CD14-positive monocyte (primary cell): ENCODE measurements around the gene ZMYND19. TPM values are rescaled to one million over a fixed set of nuclear protein-coding genes. Genes with fewer than 3 reads are reported as not detected.
"Not testable (repeated sequence)": the region's sequence is repeated elsewhere in the genome, so short reads cannot be mapped to it uniquely, and the experiment has no call there.

Source experiments
- DNase-seq, 3 donors: peaks; one replicate each; pipeline ENCODE4 v3.0.0-alpha.2; 2011 to 2022
- H2AFZ ChIP-seq: 2 replicates; pipeline ENCODE4 v1.6.0; 2012; ENCODE audit warnings: mild to moderate bottlenecking, low read depth, low read length, inconsistent platforms; ENCODE audit not compliant: insufficient read depth, poor library complexity, severe bottlenecking
- H3K27ac ChIP-seq, 2 donors: 1 replicate in 1 of 2; 2 replicates in 1 of 2; pipeline ENCODE4 v1.5.1; 2012 to 2013; ENCODE audit warnings: low read length in 2 of 2, control low read depth in 1 of 2, inconsistent platforms in 1 of 2, low read depth in 1 of 2, mild to moderate bottlenecking in 1 of 2
- H3K27me3 ChIP-seq, 2 donors: one replicate each; pipeline versions ENCODE4 v1.6.0 to v1.6.1; 2011 to 2013; ENCODE audit warnings: low read length in 2 of 2; ENCODE audit not compliant: control insufficient read depth in 2 of 2, insufficient read depth in 2 of 2
- H3K36me3 ChIP-seq, 2 donors: replicated peaks in 1 of 2; 1 replicate in 1 of 2; 2 replicates in 1 of 2; pipeline versions ENCODE4 v1.5.1 to v1.6.1; 2012 to 2013; ENCODE audit warnings: low read length in 2 of 2, control low read depth in 1 of 2, inconsistent platforms in 1 of 2, mild to moderate bottlenecking in 1 of 2; ENCODE audit not compliant: insufficient read depth in 2 of 2, control insufficient read depth in 1 of 2
- H3K4me1 ChIP-seq, 2 donors: 1 replicate in 1 of 2; 2 replicates in 1 of 2; pipeline versions ENCODE4 v1.5.1 to v1.6.1; 2012 to 2013; ENCODE audit warnings: low read length in 2 of 2, control low read depth in 1 of 2, inconsistent platforms in 1 of 2, mild to moderate bottlenecking in 1 of 2, moderate library complexity in 1 of 2; ENCODE audit not compliant: insufficient read depth in 2 of 2, control insufficient read depth in 1 of 2
- H3K4me2 ChIP-seq: replicated peaks from 2 replicates; pipeline ENCODE3; 2012; ENCODE audit warnings: low read length, moderate library complexity, mild to moderate bottlenecking; ENCODE audit not compliant: poor library complexity, severe bottlenecking; ENCODE audit errors: extremely low read depth
- H3K4me3 ChIP-seq, 3 experiments: fragments of 200-600 bp in 1 of 3; sonication (generic) in 1 of 3; replicated peaks in 1 of 3; 1 replicate in 2 of 3; 2 replicates in 1 of 3; pipeline ENCODE4 v1.5.1; 2011 to 2013; ENCODE audit warnings: low read length in 3 of 3, mild to moderate bottlenecking in 3 of 3, control low read depth in 2 of 3, low read depth in 2 of 3, inconsistent platforms in 1 of 3, moderate library complexity in 1 of 3
- H3K79me2 ChIP-seq: 2 replicates; pipeline ENCODE4 v1.6.0; 2012; ENCODE audit warnings: mild to moderate bottlenecking, control low read depth, inconsistent platforms, low read length, moderate library complexity; ENCODE audit not compliant: insufficient read depth
- H3K9ac ChIP-seq: 2 replicates; pipeline ENCODE4 v1.6.0; 2017; ENCODE audit warnings: low read length, mild to moderate bottlenecking; ENCODE audit not compliant: insufficient read depth, poor library complexity, severe bottlenecking
- H3K9me3 ChIP-seq, 2 donors: replicated peaks in 1 of 2; 1 replicate in 1 of 2; 2 replicates in 1 of 2; pipeline versions ENCODE4 v1.5.1 to v1.6.1; 2012 to 2013; ENCODE audit warnings: low read length in 2 of 2, control low read depth in 1 of 2; ENCODE audit not compliant: control insufficient read depth in 1 of 2, insufficient read depth in 1 of 2
- H4K20me1 ChIP-seq: 2 replicates; pipeline ENCODE4 v1.6.0; 2012; ENCODE audit warnings: mild to moderate bottlenecking, low read length, control low read depth, moderate library complexity; ENCODE audit not compliant: insufficient read depth
- H3K27ac Mint-ChIP-seq, 7 donors: one replicate each; pipeline ENCODE4 v1.8.0; 2020; ENCODE audit warnings: mild to moderate bottlenecking in 7 of 7, mixed read lengths in 7 of 7, moderate library complexity in 6 of 7, inconsistent platforms in 2 of 7
- H3K27me3 Mint-ChIP-seq, 3 donors: one replicate each; pipeline ENCODE4 v1.8.0; 2021 to 2022; ENCODE audit warnings: low read depth in 3 of 3, mild to moderate bottlenecking in 3 of 3, mixed read lengths in 3 of 3, moderate library complexity in 3 of 3, inconsistent platforms in 1 of 3
- H3K36me3 Mint-ChIP-seq, 2 donors: one replicate each; pipeline ENCODE4 v1.8.0; 2020; ENCODE audit warnings: mixed read lengths in 2 of 2, inconsistent platforms in 1 of 2, mild to moderate bottlenecking in 1 of 2
- H3K4me1 Mint-ChIP-seq: one replicate; pipeline ENCODE4 v1.8.0; 2020; ENCODE audit warnings: mild to moderate bottlenecking, mixed read lengths
- H3K4me3 Mint-ChIP-seq, 2 donors: one replicate each; pipeline ENCODE4 v1.8.0; 2020; ENCODE audit warnings: mild to moderate bottlenecking in 2 of 2, mixed read lengths in 2 of 2, moderate library complexity in 1 of 2
- H3K9me3 Mint-ChIP-seq, 7 donors: one replicate each; pipeline ENCODE4 v1.8.0; 2020 to 2022; ENCODE audit warnings: mixed read lengths in 7 of 7, mild to moderate bottlenecking in 6 of 7, moderate library complexity in 6 of 7, inconsistent platforms in 2 of 7
- CTCF ChIP-seq: fragments of 200-600 bp; IDR thresholded peaks from one replicate; pipeline ENCODE4 v1.8.0; 2022; ENCODE audit warnings: antibody characterized with exemption, mild to moderate bottlenecking
- WGBS: methylation state at CpG from one replicate; pipeline ENCODE4 v1.1.5; 2013; ENCODE audit warnings: missing lambda C conversion rate; ENCODE audit not compliant: insufficient coverage; 5-methylcytosine and 5-hydroxymethylcytosine counted together
- intact Hi-C, 2 donors: fragments of 100-400 bp; cut with micrococcal nuclease; formaldehyde crosslinking; loops; one replicate each; pipeline versions ENCODE4 v1.15.0 to v1.15.1; 2023
- polyA plus RNA-seq, 3 donors: library from polyadenylated mRNA; depleted of rRNA in 1 of 3; unstranded in 2 of 3; stranded (reverse) in 1 of 3; fragments of 300-500 nt in 2 of 3; fragments of >200 nt in 1 of 3; fragmentation: Illumina TruSeq in 2 of 3; gene quantifications; 1 replicate in 2 of 3; 2 replicates in 1 of 3; pipeline ENCODE4 v1.2.3, GENCODE V29; 2012 to 2021

ZMYND19 gene
- polyA plus RNA-seq, 3 donors: 1.9 to 12.4 (median 4.5) TPM

GRCh38 chr9:137555179-137555578 is 35.1 kb downstream of the ZMYND19 start:
- Mint-ChIP-seq H3K4me1 (peaks cover 8% of the 10 kb centered on the region), H3K36me3 (peaks cover 34 to 61% of the 10 kb centered on the region in 2 donors), H3K9me3 (peaks cover 0 to 5% (median 0%) of the 10 kb centered on the region in 7 donors), H3K27me3 (peaks cover 0 to 1% (median 0%) of the 10 kb centered on the region in 3 donors), H3K4me3 (no peak overlapping the region), H3K27ac (peak overlapping the region in 1 of 7 donors; percentile 18)
- 89% methylated on average over 9 of the region's 10 CpGs for WGBS
- intact Hi-C loops: loop anchor here in 1 of 2 donors (10.0 kb wide), 1 partner anchor 50 kb away; the partner anchor contains the start of gene ARRDC1
- Histone ChIP-seq H3K36me3 (peaks cover 37 to 47% of the 10 kb centered on the region in 2 donors), H4K20me1 (peaks cover 11% of the 10 kb centered on the region), H3K4me2 (no peak overlapping the region), H3K4me3 (no peak overlapping the region), H3K27me3 (no peaks in the 10 kb centered on the region), H3K9ac (no peak overlapping the region), H2AFZ (no peak overlapping the region), H3K27ac (no peak overlapping the region), H3K79me2 (peaks cover 7% of the 10 kb centered on the region), H3K4me1 (peaks cover 9 to 17% of the 10 kb centered on the region in 2 donors), H3K9me3 (no peaks in the 10 kb centered on the region)
- DNase-seq: no peak
- no peak for TF ChIP-seq CTCF

GRCh38 chr9:137554349-137554748 is 36.0 kb downstream of the ZMYND19 start:
- peaks cover 26 to 52% of the 10 kb centered on the region in 2 donors for H3K36me3 Mint-ChIP-seq
- Histone ChIP-seq H3K27ac (no peak overlapping the region), H2AFZ (no peak overlapping the region), H3K79me2 (peaks cover 7% of the 10 kb centered on the region), H3K27me3 (no peaks in the 10 kb centered on the region), H3K9ac (no peak overlapping the region), H3K4me1 (peaks cover 16 to 24% of the 10 kb centered on the region in 2 donors), H4K20me1 (peaks cover 11% of the 10 kb centered on the region), H3K9me3 (no peaks in the 10 kb centered on the region), H3K36me3 (peaks cover 32 to 39% of the 10 kb centered on the region in 2 donors), H3K4me2 (no peak overlapping the region), H3K4me3 (no peak overlapping the region)
- H3K4me3 Mint-ChIP-seq: no peak overlapping the region
- no peak overlapping the region for H3K27ac Mint-ChIP-seq
- TF ChIP-seq CTCF: no peak
- peaks cover 0 to 1% (median 0%) of the 10 kb centered on the region in 3 donors for H3K27me3 Mint-ChIP-seq
- H3K4me1 Mint-ChIP-seq: peaks cover 13% of the 10 kb centered on the region
- peaks cover 0 to 1% (median 0%) of the 10 kb centered on the region in 7 donors for H3K9me3 Mint-ChIP-seq
- intact Hi-C loops: loop anchor here in 1 of 2 donors (5.0 to 10.0 kb wide), 2 partner anchors 50 to 352 kb away; partner anchors contain the start of genes ARRDC1 and TPRN
- no peak for DNase-seq
- no CpG with 5 or more reads among the region's 1 CpG for WGBS

- not testable (repeated sequence) for DNase-seq, H3K4me3 ChIP-seq, H3K4me3 Mint-ChIP-seq, H3K9ac ChIP-seq, H3K27me3 Mint-ChIP-seq, H3K79me2 ChIP-seq, H3K9me3 ChIP-seq, H3K27ac ChIP-seq, H2AFZ ChIP-seq, H3K4me2 ChIP-seq, H3K9me3 Mint-ChIP-seq, H3K27ac Mint-ChIP-seq, H3K27me3 ChIP-seq
- Histone ChIP-seq H3K36me3 (peaks cover 32 to 37% of the 10 kb centered on the region in 2 donors), H4K20me1 (peaks cover 11% of the 10 kb centered on the region), H3K4me1 (peaks cover 16 to 24% of the 10 kb centered on the region in 2 donors)
- H3K36me3 Mint-ChIP-seq: peaks cover 26 to 48% of the 10 kb centered on the region in 2 donors
- WGBS: 92% methylated on average over 4 of the region's 10 CpGs
- intact Hi-C loops: loop anchor here in 1 of 2 donors (5.0 to 10.0 kb wide), 2 partner anchors 51 to 351 kb away; partner anchors contain the start of genes ARRDC1 and TPRN
- peaks cover 13% of the 10 kb centered on the region for H3K4me1 Mint-ChIP-seq
Measured at GRCh38 chr9:137553654-137554053, 36.7 kb downstream of the ZMYND19 start.
